Nephron progenitor cell (in vitro differentiated cells): Measurements from ENCODE around the gene SH3D21.

Experiments used
- DNase-seq: peaks from one replicate; pipeline ENCODE4 v3.0.0; 2021
- H3K27ac Mint-ChIP-seq: 2 replicates; pipeline ENCODE4 v1.8.0; 2021; ENCODE audit warnings: mild to moderate bottlenecking, moderate library complexity, mixed read lengths
- H3K27me3 Mint-ChIP-seq: 2 replicates; pipeline ENCODE4 v1.8.0; 2021; ENCODE audit warnings: mild to moderate bottlenecking, low read depth, mixed read lengths; ENCODE audit not compliant: poor library complexity
- H3K36me3 Mint-ChIP-seq: 2 replicates; pipeline ENCODE4 v1.8.0; 2021; ENCODE audit warnings: low read depth, mixed read lengths
- H3K4me1 Mint-ChIP-seq: 2 replicates; pipeline ENCODE4 v1.8.0; 2021; ENCODE audit warnings: mixed read lengths
- H3K4me3 Mint-ChIP-seq: 2 replicates; pipeline ENCODE4 v1.8.0; 2021; ENCODE audit warnings: mild to moderate bottlenecking, moderate library complexity, mixed read lengths
- H3K9me3 Mint-ChIP-seq: 2 replicates; pipeline ENCODE4 v1.8.0; 2021; ENCODE audit warnings: mild to moderate bottlenecking, moderate library complexity, mixed read lengths
- TF ChIP-seq, protein P1 (sequence below): fragments of 200-600 bp; sonication (generic); IDR thresholded peaks from 2 replicates; pipeline ENCODE4 v1.5.0; 2021; ENCODE audit warnings: antibody characterized with exemption

Gene SH3D21

DNA sequence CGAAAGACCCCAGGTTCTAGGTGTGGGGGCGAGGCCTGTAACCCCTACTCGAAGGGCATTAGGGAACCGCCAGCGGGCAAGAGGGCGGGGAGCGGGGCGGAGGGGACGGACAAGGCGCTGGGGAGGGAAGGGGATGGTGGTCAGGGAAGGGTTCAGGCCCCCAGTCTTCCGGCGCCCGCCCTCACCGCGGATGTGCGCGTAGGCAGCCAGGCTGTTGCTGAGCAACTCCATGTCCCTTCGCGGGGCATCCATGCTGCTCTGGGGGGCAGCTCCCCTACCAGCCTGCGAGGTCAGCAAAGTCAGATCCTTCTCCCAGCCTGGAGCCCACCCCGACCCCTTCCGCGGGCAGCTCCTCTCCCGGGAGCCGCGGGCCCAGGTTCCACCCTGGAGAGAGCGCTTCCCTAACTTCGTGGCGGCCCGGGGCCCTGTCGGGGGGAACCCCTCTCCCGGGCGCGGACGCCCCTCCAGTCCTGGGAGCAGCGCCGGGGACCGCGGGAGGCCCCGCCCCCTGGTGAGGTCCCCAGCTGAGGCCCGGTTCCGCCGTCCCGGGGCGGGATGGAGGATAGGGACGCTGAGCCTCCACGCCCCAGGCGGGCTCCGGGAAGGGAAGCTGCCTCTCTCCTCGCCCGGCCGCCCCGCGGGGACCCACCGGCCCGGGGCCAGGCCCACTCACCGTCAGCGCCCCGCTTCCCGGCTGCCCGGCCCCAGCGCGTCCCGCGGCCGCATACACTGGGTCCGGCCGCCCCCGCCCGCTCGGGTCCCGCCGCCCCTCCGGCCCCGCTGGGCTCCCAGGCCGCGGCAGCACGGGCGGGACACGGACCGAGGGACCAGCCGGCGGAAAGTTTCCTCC, 16.8 kb downstream of the SH3D21 start:
- H3K27me3 Mint-ChIP-seq, result peaks cover 17% of the 10 kb centered on the region
- DNase-seq, result peak; percentile 65

DNA sequence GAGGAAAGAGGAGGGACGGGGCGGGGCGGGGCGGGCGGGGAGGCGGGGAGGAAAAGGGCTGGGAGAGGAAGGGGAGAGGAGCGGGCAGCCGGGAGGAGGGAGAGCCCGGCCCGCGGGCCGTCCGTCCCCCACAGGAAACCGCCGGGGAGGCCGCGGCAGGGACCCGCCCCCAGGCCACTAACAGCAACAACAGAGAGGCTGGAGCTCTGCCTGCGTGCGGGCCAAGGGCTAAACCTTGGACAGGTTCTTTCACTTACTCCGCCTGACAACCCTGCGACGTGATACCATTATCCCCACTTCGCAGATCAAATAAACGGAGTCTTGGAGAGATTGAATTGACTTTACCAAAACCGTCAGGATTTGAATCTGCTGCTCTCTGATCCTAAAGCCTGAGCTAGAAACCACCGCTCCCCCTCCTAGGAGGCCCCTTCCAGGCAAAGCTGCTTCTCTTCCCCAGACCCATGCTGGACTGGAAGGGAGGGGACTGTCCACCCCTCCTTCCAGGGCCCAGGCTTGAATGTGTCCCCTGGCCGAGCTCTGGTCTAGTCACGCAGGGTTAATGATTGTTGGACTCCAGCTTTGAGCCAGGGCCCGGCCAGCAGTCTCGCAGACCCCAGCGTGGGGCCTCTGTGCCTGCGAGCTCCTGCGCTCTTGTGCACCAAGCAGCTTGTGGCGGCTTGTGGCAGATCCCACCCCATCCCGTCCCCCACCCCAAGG, 17.6 kb downstream of the SH3D21 start, which contains the start of gene EVA1B:
EVA1B (minus strand) TSS at position 10 of the 717 bp plus-strand sequence. CDS start 608 bp downstream, outside the sequence.
- Mint-ChIP-seq H3K27ac (peak within 1 kb of the TSS; percentile 98), H3K4me1 (peaks cover 60% of the 10 kb centered on the region)

More for the DNA sequence above, 16.8 kb downstream of the SH3D21 start:
- Mint-ChIP-seq H3K4me3 (peak overlapping the region; percentile 79), H3K36me3 (peaks cover 6% of the 10 kb centered on the region), H3K27ac (no peak overlapping the region), H3K4me1 (peaks cover 56% of the 10 kb centered on the region), H3K9me3 (no peaks in the 10 kb centered on the region)
- TF ChIP-seq, protein P1, sequence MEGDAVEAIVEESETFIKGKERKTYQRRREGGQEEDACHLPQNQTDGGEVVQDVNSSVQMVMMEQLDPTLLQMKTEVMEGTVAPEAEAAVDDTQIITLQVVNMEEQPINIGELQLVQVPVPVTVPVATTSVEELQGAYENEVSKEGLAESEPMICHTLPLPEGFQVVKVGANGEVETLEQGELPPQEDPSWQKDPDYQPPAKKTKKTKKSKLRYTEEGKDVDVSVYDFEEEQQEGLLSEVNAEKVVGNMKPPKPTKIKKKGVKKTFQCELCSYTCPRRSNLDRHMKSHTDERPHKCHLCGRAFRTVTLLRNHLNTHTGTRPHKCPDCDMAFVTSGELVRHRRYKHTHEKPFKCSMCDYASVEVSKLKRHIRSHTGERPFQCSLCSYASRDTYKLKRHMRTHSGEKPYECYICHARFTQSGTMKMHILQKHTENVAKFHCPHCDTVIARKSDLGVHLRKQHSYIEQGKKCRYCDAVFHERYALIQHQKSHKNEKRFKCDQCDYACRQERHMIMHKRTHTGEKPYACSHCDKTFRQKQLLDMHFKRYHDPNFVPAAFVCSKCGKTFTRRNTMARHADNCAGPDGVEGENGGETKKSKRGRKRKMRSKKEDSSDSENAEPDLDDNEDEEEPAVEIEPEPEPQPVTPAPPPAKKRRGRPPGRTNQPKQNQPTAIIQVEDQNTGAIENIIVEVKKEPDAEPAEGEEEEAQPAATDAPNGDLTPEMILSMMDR, result no peak

DNA sequence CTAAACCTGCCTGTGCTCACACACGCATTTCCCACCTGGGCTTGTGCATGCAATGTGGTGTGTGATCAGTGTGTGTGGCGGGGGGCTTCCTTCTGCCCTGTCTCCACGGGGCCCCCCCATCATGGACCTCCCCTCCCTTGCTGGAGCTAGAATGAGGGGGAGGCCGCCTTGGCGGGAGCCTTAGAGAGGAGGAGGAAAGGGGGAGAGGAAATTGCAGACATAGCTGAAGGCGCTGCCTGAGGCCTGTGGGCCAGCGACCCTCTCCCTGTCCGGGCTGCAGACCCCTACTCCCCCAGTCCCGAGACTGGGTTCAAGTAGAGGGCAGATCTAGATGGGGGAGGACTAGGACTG, 18.2 kb downstream of the SH3D21 start:
- peaks cover 63% of the 10 kb centered on the region for H3K4me1 Mint-ChIP-seq
- peak overlapping the region; percentile 85 for H3K4me3 Mint-ChIP-seq
- peaks cover 4% of the 10 kb centered on the region for H3K36me3 Mint-ChIP-seq
- peak overlapping the region; percentile 60 for H3K27ac Mint-ChIP-seq
- TF ChIP-seq, protein P1, result no peak
- DNase-seq, result no peak
- H3K9me3 Mint-ChIP-seq, result no peaks in the 10 kb centered on the region
- H3K27me3 Mint-ChIP-seq, result peaks cover 17% of the 10 kb centered on the region

More for the DNA sequence above, 17.6 kb downstream of the SH3D21 start, which contains the start of gene EVA1B:
- TF ChIP-seq, protein P1, result no peak
- Mint-ChIP-seq H3K4me3 (peak within 1 kb of the TSS; percentile 85), H3K9me3 (no peaks in the 10 kb centered on the region), H3K36me3 (peaks cover 4% of the 10 kb centered on the region), H3K27me3 (peaks cover 17% of the 10 kb centered on the region)
- DNase-seq, result peak; percentile 76

DNA sequence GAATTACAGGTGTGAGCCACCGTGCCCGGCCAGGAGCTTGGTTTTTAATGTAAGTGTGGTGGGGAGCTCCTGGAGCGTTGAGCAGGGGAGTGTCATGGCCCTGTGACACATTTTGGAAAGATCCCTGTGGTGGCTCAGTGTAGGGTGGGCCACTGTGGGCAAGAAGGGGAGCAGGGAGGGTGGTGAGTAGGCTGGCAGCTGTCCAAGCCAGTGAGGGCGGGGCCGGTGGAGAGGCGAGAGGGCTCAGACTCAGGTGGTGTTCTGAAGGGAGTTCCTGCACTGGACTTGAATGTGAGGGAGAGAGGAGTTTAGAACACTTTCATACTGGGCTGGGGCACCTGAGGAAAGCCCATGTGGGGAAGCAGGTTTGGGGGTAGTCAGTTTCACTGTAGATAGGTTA, 20.3 kb downstream of the SH3D21 start:
- TF ChIP-seq, protein P1, result no peak
- DNase-seq, result no peak
- no peak overlapping the region for H3K4me3 Mint-ChIP-seq
- no peaks in the 10 kb centered on the region for H3K9me3 Mint-ChIP-seq
- peaks cover 76% of the 10 kb centered on the region for H3K4me1 Mint-ChIP-seq
- peaks cover 11% of the 10 kb centered on the region for H3K27me3 Mint-ChIP-seq
- no peak overlapping the region for H3K27ac Mint-ChIP-seq
- peaks cover 4% of the 10 kb centered on the region for H3K36me3 Mint-ChIP-seq

DNA sequence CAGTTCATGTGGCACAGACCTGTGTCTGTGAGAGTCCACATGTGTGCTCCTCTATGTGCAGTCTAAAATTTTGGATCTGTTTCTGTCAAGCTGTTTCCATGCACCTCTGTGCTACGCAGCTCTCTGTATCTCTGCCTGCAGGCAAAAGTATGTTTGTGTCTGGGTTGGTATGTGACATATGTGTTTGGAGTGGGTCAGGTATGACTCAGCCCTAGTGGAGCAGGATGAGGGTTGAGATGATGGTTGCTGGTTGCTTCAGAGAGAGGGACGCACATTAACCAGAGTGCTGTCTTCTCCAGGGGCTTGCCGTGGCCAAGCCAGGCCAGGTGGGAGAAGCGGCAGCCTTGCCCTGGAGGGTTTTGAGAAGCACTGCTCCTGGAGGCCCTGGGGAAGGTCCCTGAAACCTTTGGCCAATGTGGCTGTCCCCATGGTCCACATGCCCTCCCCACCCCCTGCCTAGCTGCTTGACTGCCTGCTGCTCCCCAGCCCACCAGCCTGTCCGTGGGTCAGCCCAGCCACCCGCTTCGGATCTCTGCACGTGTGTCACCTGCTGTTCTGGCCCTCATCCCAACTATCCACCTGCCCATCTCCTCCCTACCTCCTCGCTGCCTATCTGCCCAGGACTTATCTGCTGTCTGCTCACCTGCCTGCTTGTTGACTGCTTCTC, 21.4 kb downstream of the SH3D21 start:
- H3K4me3 Mint-ChIP-seq, result no peak overlapping the region
- peaks cover 17% of the 10 kb centered on the region for H3K27me3 Mint-ChIP-seq
- H3K36me3 Mint-ChIP-seq, result peaks cover 4% of the 10 kb centered on the region
- TF ChIP-seq, protein P1, result no peak
- peaks cover 71% of the 10 kb centered on the region for H3K4me1 Mint-ChIP-seq
- H3K9me3 Mint-ChIP-seq, result no peaks in the 10 kb centered on the region
- H3K27ac Mint-ChIP-seq, result no peak overlapping the region
- no peak for DNase-seq
